GM12878 (cell line): Measurements from ENCODE around the gene MINAR1. TPM values are rescaled to one million over a fixed set of nuclear protein-coding genes. Genes with fewer than 3 reads are reported as not detected.

Experiments used
- CUX1 ChIP-seq: IDR thresholded peaks from 2 replicates; pipeline ENCODE4 v1.6.1; 2012; ENCODE audit warnings: improper control_type of control experiment, low read depth, low read length; ENCODE audit not compliant: insufficient replicate concordance
- MEF2A ChIP-seq: IDR thresholded peaks from 2 replicates; pipeline ENCODE4 v1.6.1; 2011; ENCODE audit warnings: low read depth, mild to moderate bottlenecking, low read length, moderate library complexity; ENCODE audit not compliant: insufficient read depth
- MYB ChIP-seq: fragments of 150-350 bp; IDR thresholded peaks from 2 replicates; pipeline ENCODE4 v1.6.1; 2014; ENCODE audit warnings: mild to moderate bottlenecking, low read depth, low read length, borderline replicate concordance
- NFIC ChIP-seq: IDR thresholded peaks from 2 replicates; pipeline ENCODE4 v1.6.1; 2012; ENCODE audit warnings: low read depth, mild to moderate bottlenecking, inconsistent platforms, low read length, moderate library complexity
- polyA plus RNA-seq, 11 experiments: library from polyadenylated mRNA; depleted of rRNA in 4 of 11; unstranded in 6 of 11; stranded (reverse) in 5 of 11; fragments of >200 nt; fragmentation: Nextera tagmentation in 4 of 11; fragmentation: Illumina TruSeq in 1 of 11; extraction: Ambion mirVana in 4 of 11; extraction: Trizol in 1 of 11; gene quantifications; 1 replicate in 1 of 11; 2 replicates in 10 of 11; pipeline versions ENCODE4 v1.2.1 to v1.2.3, GENCODE V29; 2011 to 2016; ENCODE audit warnings: inconsistent platforms in 2 of 11, missing spikeins in 2 of 11, low read depth in 1 of 11
- total RNA-seq, 4 experiments: library from RNA; depleted of rRNA in 3 of 4; stranded (reverse); fragments of >200 nt in 3 of 4; fragmentation: Illumina TruSeq in 1 of 4; extraction: Trizol in 1 of 4; gene quantifications; 2 replicates each; pipeline versions ENCODE4 v1.2.1 to v1.2.3, GENCODE V29; 2013 to 2021
- TF ChIP-seq, protein P1 (sequence below): fragments of 450-650 bp; formaldehyde crosslinking; IDR thresholded peaks from 2 replicates; pipeline ENCODE4 v1.4.0; 2020; ENCODE audit warnings: mild to moderate bottlenecking, moderate library complexity

The MINAR1 gene
- total and polyA plus RNA-seq, 10 of the 15 experiments (the other 5 are each of a cell fraction or from before 2014, with no cell fraction given) = 0.05 to 0.40 (median 0.24) TPM

GRCh38 chr15:79440355-79440908 is 8.3 kb downstream of the MINAR1 start (continued):
- TF ChIP-seq, protein P1, sequence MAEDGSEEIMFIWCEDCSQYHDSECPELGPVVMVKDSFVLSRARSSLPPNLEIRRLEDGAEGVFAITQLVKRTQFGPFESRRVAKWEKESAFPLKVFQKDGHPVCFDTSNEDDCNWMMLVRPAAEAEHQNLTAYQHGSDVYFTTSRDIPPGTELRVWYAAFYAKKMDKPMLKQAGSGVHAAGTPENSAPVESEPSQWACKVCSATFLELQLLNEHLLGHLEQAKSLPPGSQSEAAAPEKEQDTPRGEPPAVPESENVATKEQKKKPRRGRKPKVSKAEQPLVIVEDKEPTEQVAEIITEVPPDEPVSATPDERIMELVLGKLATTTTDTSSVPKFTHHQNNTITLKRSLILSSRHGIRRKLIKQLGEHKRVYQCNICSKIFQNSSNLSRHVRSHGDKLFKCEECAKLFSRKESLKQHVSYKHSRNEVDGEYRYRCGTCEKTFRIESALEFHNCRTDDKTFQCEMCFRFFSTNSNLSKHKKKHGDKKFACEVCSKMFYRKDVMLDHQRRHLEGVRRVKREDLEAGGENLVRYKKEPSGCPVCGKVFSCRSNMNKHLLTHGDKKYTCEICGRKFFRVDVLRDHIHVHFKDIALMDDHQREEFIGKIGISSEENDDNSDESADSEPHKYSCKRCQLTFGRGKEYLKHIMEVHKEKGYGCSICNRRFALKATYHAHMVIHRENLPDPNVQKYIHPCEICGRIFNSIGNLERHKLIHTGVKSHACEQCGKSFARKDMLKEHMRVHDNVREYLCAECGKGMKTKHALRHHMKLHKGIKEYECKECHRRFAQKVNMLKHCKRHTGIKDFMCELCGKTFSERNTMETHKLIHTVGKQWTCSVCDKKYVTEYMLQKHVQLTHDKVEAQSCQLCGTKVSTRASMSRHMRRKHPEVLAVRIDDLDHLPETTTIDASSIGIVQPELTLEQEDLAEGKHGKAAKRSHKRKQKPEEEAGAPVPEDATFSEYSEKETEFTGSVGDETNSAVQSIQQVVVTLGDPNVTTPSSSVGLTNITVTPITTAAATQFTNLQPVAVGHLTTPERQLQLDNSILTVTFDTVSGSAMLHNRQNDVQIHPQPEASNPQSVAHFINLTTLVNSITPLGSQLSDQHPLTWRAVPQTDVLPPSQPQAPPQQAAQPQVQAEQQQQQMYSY = no peak
- TF ChIP-seq NFIC (no peak), CUX1 (no peak), MYB (no peak), MEF2A (no peak)
- TF ChIP-seq, all 136 proteins: peak for 0
